Karpas-422 (cell line): ENCODE results near the gene LRRC25. TPM values are rescaled to one million over a fixed set of nuclear protein-coding genes. Genes with fewer than 3 reads are reported as not detected.

ENCODE experiments used
- DNase-seq: peaks from one replicate; pipeline ENCODE4 v3.0.0-alpha.2; 2015
- H2AFZ ChIP-seq: fragments of 200-600 bp; sonication (generic); 2 replicates; pipeline ENCODE4 v1.6.1; 2014; ENCODE audit warnings: antibody characterized with exemption, low read length, mixed read lengths
- H3K27ac ChIP-seq: fragments of 200-600 bp; sonication (generic); 2 replicates; pipeline ENCODE4 v1.5.1; 2014; ENCODE audit warnings: mild to moderate bottlenecking, low read length, moderate library complexity
- H3K27me3 ChIP-seq: fragments of 200-600 bp; sonication (generic); 2 replicates; pipeline ENCODE4 v1.6.1; 2014; ENCODE audit warnings: low read length, mixed read lengths
- H3K36me3 ChIP-seq: fragments of 200-600 bp; sonication (generic); 2 replicates; pipeline ENCODE4 v1.6.1; 2014; ENCODE audit warnings: low read length, mixed read lengths; ENCODE audit not compliant: insufficient read depth
- H3K4me1 ChIP-seq: fragments of 200-600 bp; sonication (generic); 2 replicates; pipeline ENCODE4 v1.6.1; 2014; ENCODE audit warnings: mild to moderate bottlenecking, low read length, mixed read lengths
- H3K4me2 ChIP-seq: fragments of 200-600 bp; sonication (generic); 2 replicates; pipeline ENCODE4 v1.6.1; 2014; ENCODE audit warnings: low read length, low read depth, mild to moderate bottlenecking; ENCODE audit not compliant: poor library complexity, severe bottlenecking
- H3K4me3 ChIP-seq: fragments of 200-600 bp; sonication (generic); 2 replicates; pipeline ENCODE4 v1.5.1; 2014; ENCODE audit warnings: mild to moderate bottlenecking, antibody characterized with exemption, low read length, mixed read lengths
- H3K79me2 ChIP-seq: fragments of 200-600 bp; sonication (generic); 2 replicates; pipeline ENCODE4 v1.6.1; 2014; ENCODE audit warnings: mild to moderate bottlenecking, low read length, mixed read lengths
- H3K9ac ChIP-seq: fragments of 200-600 bp; sonication (generic); 2 replicates; pipeline ENCODE4 v1.6.0; 2014; ENCODE audit warnings: low read length
- H3K9me2 ChIP-seq: fragments of 200-600 bp; sonication (generic), shearing (Covaris generic); replicated peaks from 2 replicates; pipeline ENCODE4 v1.6.0; 2014; ENCODE audit warnings: mild to moderate bottlenecking, low read length, moderate library complexity; ENCODE audit not compliant: insufficient read depth
- H3K9me3 ChIP-seq: fragments of 300-700, 200-600 bp; sonication (generic); 2 replicates; pipeline ENCODE4 v1.6.1; 2014; ENCODE audit warnings: low read length, mixed read lengths
- H4K20me1 ChIP-seq: fragments of 200-600 bp; sonication (generic); 2 replicates; pipeline ENCODE4 v1.6.1; 2014; ENCODE audit warnings: mild to moderate bottlenecking, antibody characterized with exemption, low read length, low read depth; ENCODE audit not compliant: insufficient read depth
- total RNA-seq: library from RNA; depleted of rRNA; stranded (reverse); fragments of >200 nt; shearing (Covaris generic); gene quantifications from 2 replicates; pipeline ENCODE4 v1.2.3, GENCODE V29; 2014; ENCODE audit warnings: low replicate concordance

LRRC25 gene
- total RNA-seq, 1 experiment from 2014 or later: 2.2 TPM

GRCh38 chr19:18433015-18433691 is 35.7 kb upstream of the LRRC25 start:
- H2AFZ ChIP-seq: no peak overlapping the region
- no peaks in the 10 kb centered on the region for H3K9me3 ChIP-seq
- H3K9ac ChIP-seq: peak overlapping the region; percentile 93
- peaks cover 59% of the 10 kb centered on the region for H3K4me1 ChIP-seq
- H3K9me2 ChIP-seq: no peaks in the 10 kb centered on the region
- no peaks in the 10 kb centered on the region for H3K36me3 ChIP-seq
- 0 out of 2 replicates have a peak, but pooled peaks cover 3% of the 10 kb centered on the region for H3K79me2 ChIP-seq
- H3K27ac ChIP-seq: peak overlapping the region; percentile 85
- peak overlapping the region; percentile 81 for H3K4me3 ChIP-seq
- no peaks in the 10 kb centered on the region for H3K27me3 ChIP-seq
- H3K4me2 ChIP-seq: peak overlapping the region; percentile 88
- peaks cover 6% of the 10 kb centered on the region; the same call in 1 of the 2 replicates for H4K20me1 ChIP-seq
- DNase-seq: peak; percentile 87

DNA sequence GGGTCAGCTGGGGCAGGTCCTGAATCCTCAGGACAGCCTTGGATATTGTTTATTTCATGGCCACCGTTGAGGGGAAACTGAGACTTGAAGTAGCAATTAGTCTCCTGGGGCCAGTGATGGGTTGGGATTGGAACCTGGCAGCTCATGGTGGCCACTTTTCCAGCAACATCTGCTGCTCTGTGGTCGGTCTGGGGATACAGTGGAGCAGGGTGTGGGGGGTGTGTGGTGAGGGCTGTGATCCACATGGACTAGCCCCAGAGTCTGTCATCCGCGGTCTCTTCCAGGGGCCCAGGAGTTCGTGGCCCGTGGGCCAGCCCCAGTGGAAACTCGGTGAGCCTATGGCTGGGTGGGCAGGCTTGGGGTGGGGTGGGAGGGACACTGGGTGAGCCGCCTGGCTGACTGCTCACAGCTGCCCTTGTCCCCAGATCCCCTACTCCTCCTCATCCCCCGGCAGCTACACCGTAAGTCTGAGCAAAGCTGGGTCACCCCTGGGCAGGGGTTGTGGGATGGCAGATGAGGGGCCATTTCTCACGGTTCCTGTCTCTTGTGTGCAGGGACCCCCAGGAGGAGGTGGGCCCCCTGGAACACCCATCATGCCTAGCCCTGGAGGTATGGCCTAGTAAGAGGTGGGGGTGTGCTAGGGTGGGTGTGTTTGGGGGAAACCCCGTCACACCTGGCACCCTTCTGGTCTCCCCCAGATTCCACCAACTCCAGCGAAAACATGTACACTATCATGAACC is 35.0 kb upstream of the LRRC25 start:
- no peak for DNase-seq
- peak overlapping the region; percentile 93 for H3K9ac ChIP-seq
- H4K20me1 ChIP-seq: peaks cover 8% of the 10 kb centered on the region; the same call in 1 of the 2 replicates
- H3K79me2 ChIP-seq: 0 out of 2 replicates have a peak, but pooled peaks cover 3% of the 10 kb centered on the region
- H2AFZ ChIP-seq: no peak overlapping the region
- peak overlapping the region; percentile 85 for H3K27ac ChIP-seq
- H3K4me3 ChIP-seq: peak overlapping the region; percentile 81
- peaks cover 53% of the 10 kb centered on the region for H3K4me1 ChIP-seq
- no peaks in the 10 kb centered on the region for H3K9me3 ChIP-seq
- H3K4me2 ChIP-seq: peak overlapping the region; percentile 88
- H3K36me3 ChIP-seq: no peaks in the 10 kb centered on the region
- H3K27me3 ChIP-seq: no peaks in the 10 kb centered on the region
- no peaks in the 10 kb centered on the region for H3K9me2 ChIP-seq

- H3K9me2 ChIP-seq: no peaks in the 10 kb centered on the region
- H3K4me1 ChIP-seq: peaks cover 46% of the 10 kb centered on the region
- DNase-seq: no peak
- H3K9ac ChIP-seq: peak overlapping the region; percentile 93
- peak overlapping the region; percentile 81; the same call in 1 of the 2 replicates for H3K4me3 ChIP-seq
- peaks cover 17% of the 10 kb centered on the region; the same call in 1 of the 2 replicates for H4K20me1 ChIP-seq
- 0 out of 2 replicates have a peak, but pooled peaks cover 3% of the 10 kb centered on the region for H3K79me2 ChIP-seq
- H3K9me3 ChIP-seq: no peaks in the 10 kb centered on the region
- no peak overlapping the region for H2AFZ ChIP-seq
- no peaks in the 10 kb centered on the region for H3K36me3 ChIP-seq
- H3K4me2 ChIP-seq: peak overlapping the region; percentile 88
- H3K27ac ChIP-seq: no peak overlapping the region
- no peaks in the 10 kb centered on the region for H3K27me3 ChIP-seq
These were observed 34.2 kb upstream of the LRRC25 start for GRCh38 chr19:18431351-18432197.

GRCh38 chr19:18430417-18431144 is 33.2 kb upstream of the LRRC25 start:
- Histone ChIP-seq H3K79me2 (0 out of 2 replicates have a peak, but pooled peaks cover 3% of the 10 kb centered on the region), H3K4me1 (peaks cover 53% of the 10 kb centered on the region), H3K27ac (no peak overlapping the region), H3K9me3 (no peaks in the 10 kb centered on the region), H3K4me2 (no peak overlapping the region), H2AFZ (no peak overlapping the region), H3K4me3 (no peak overlapping the region), H3K36me3 (no peaks in the 10 kb centered on the region), H3K9me2 (no peaks in the 10 kb centered on the region), H4K20me1 (peaks cover 23% of the 10 kb centered on the region; the same call in 1 of the 2 replicates), H3K27me3 (no peaks in the 10 kb centered on the region), H3K9ac (no peak overlapping the region)
- DNase-seq: no peak

DNA sequence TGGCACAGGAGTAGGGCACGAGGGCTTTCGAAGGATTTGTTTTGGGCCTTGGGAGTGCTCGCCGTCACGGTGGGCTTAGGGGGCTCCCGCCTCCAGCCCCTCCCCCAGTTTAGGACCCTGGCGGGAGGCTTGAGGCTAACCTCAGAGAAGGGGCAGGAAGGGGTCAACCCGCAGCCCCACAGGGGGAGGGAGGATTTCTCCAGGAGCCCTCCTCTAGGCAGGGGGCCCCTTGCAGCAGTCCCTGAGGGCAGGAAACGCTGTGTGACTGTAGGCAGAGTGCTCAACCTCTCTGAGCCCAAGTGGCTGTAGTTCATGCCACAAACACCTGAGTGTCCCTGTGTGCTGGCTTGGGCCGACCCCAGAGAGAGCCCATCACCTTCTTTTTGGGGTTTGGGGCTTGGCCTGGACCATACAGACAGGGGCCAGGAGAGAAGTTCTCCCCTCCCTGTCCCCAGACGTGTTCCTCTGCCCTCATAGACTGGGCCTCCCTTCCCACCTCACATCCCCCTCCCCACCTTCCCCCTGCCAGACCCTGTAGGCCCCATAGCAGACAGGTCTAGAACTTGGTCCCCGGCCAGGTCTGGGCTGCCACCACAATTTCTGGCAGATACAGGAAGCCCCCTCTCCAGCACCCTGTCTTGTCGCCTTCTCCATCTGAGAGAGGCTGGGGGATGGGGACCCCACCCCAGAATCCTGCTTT is 32.4 kb upstream of the LRRC25 start:
- H3K4me1 ChIP-seq: peaks cover 53% of the 10 kb centered on the region
- H3K4me2 ChIP-seq: peak overlapping the region; percentile 93
- peak overlapping the region; percentile 70 for H3K9ac ChIP-seq
- H3K27ac ChIP-seq: no peak overlapping the region
- no peaks in the 10 kb centered on the region for H3K9me3 ChIP-seq
- H4K20me1 ChIP-seq: peaks cover 26% of the 10 kb centered on the region; the same call in 1 of the 2 replicates
- no peaks in the 10 kb centered on the region for H3K27me3 ChIP-seq
- H3K36me3 ChIP-seq: no peaks in the 10 kb centered on the region
- peak overlapping the region; percentile 72; the same call in 1 of the 2 replicates for H3K4me3 ChIP-seq
- H3K9me2 ChIP-seq: no peaks in the 10 kb centered on the region
- H2AFZ ChIP-seq: no peak overlapping the region
- 0 out of 2 replicates have a peak, but pooled peaks cover 3% of the 10 kb centered on the region for H3K79me2 ChIP-seq
- DNase-seq: peak; percentile 65

- Histone ChIP-seq H3K9me3 (no peaks in the 10 kb centered on the region), H3K27me3 (no peaks in the 10 kb centered on the region), H3K4me1 (peaks cover 47% of the 10 kb centered on the region), H3K4me2 (peak overlapping the region; percentile 93), H3K27ac (no peak overlapping the region), H3K4me3 (peak overlapping the region; percentile 72), H3K79me2 (0 out of 2 replicates have a peak, but pooled peaks cover 3% of the 10 kb centered on the region), H2AFZ (no peak overlapping the region; the same call in 1 of the 2 replicates), H4K20me1 (peaks cover 28% of the 10 kb centered on the region; the same call in 1 of the 2 replicates), H3K36me3 (no peaks in the 10 kb centered on the region), H3K9me2 (no peaks in the 10 kb centered on the region), H3K9ac (peak overlapping the region; percentile 70)
- peak; percentile 95 for DNase-seq
These were observed 31.6 kb upstream of the LRRC25 start for GRCh38 chr19:18428787-18429674.
